Endodermal cell (in vitro differentiated cells): Measurements from ENCODE around the gene ARHGAP8. TPM values are rescaled to one million over a fixed set of nuclear protein-coding genes. Genes with fewer than 3 reads are reported as not detected.

ENCODE experiments used
- DNase-seq: peaks from one replicate; pipeline ENCODE4 v3.0.0-alpha.2; 2017
- H3K27ac ChIP-seq: 2 replicates; pipeline ENCODE4 v1.5.1; 2013; ENCODE audit warnings: mild to moderate bottlenecking, low read depth, low read length, moderate library complexity
- H3K27me3 ChIP-seq: 2 replicates; pipeline ENCODE4 v1.6.1; 2013; ENCODE audit warnings: mild to moderate bottlenecking, low read length, moderate library complexity; ENCODE audit not compliant: insufficient read depth, control insufficient read depth, poor library complexity, severe bottlenecking
- H3K36me3 ChIP-seq: 2 replicates; pipeline ENCODE4 v1.7.0; 2013; ENCODE audit warnings: mild to moderate bottlenecking, low read length, moderate library complexity; ENCODE audit not compliant: control insufficient read depth, insufficient read depth
- H3K4me1 ChIP-seq: one replicate; pipeline ENCODE4 v1.7.0; 2013; ENCODE audit warnings: low read length; ENCODE audit not compliant: control insufficient read depth, insufficient read depth
- H3K4me3 ChIP-seq: 2 replicates; pipeline ENCODE4 v1.5.1; 2013; ENCODE audit warnings: mild to moderate bottlenecking, low read length, moderate library complexity
- H3K9ac ChIP-seq: 2 replicates; pipeline ENCODE4 v1.6.1; 2013; ENCODE audit warnings: mild to moderate bottlenecking, low read length, moderate library complexity; ENCODE audit not compliant: poor library complexity, severe bottlenecking; ENCODE audit errors: extremely low read depth
- H3K9me3 ChIP-seq: 2 replicates; pipeline ENCODE4 v1.6.1; 2013; ENCODE audit warnings: mild to moderate bottlenecking, low read length, moderate library complexity; ENCODE audit not compliant: control insufficient read depth
- H3K27ac Mint-ChIP-seq: 2 replicates; pipeline ENCODE4 v1.8.0; 2020; ENCODE audit warnings: mixed read lengths
- H3K27me3 Mint-ChIP-seq: 2 replicates; pipeline ENCODE4 v1.8.0; 2021; ENCODE audit warnings: mild to moderate bottlenecking, mixed read lengths; ENCODE audit not compliant: insufficient read depth
- H3K36me3 Mint-ChIP-seq: 2 replicates; pipeline ENCODE4 v1.8.0; 2020; ENCODE audit warnings: low read depth, mixed read lengths
- H3K4me1 Mint-ChIP-seq: 2 replicates; pipeline ENCODE4 v1.8.0; 2020; ENCODE audit warnings: mixed read lengths
- H3K4me3 Mint-ChIP-seq: 2 replicates; pipeline ENCODE4 v1.8.0; 2020; ENCODE audit warnings: mild to moderate bottlenecking, moderate library complexity, mixed read lengths
- H3K9me3 Mint-ChIP-seq: 2 replicates; pipeline ENCODE4 v1.8.0; 2020; ENCODE audit warnings: mild to moderate bottlenecking, mixed read lengths
- WGBS, 2 experiments: methylation state at CpG; one replicate each; pipeline versions ENCODE4 v1.1.5 to v1.1.7; 2013; ENCODE audit warnings: missing lambda C conversion rate in 2 of 2, mixed read lengths in 1 of 2; ENCODE audit not compliant: insufficient coverage in 1 of 2, insufficient read length in 1 of 2; 5-methylcytosine and 5-hydroxymethylcytosine counted together
- total RNA-seq, 2 donors: library from RNA; stranded (reverse); fragmentation: NEBNext Ultra II Directional in 1 of 2; extraction: Animal tissue kit (Norgen Biotek cat#: 25700) in 1 of 2; gene quantifications; 2 replicates in 1 of 2; 3 replicates in 1 of 2; pipeline ENCODE4 v1.2.1, GENCODE V29; 2021
- TF ChIP-seq, protein P1 (sequence below): fragments of 200-600 bp; sonication (generic); conservative IDR thresholded peaks from 2 replicates; pipeline ENCODE4 v1.5.0; 2021; ENCODE audit warnings: antibody characterized with exemption, mild to moderate bottlenecking

ARHGAP8 gene
- total RNA-seq, 2 donors from 2014 or later = 45.2 to 51.3 TPM

- H3K27me3 Mint-ChIP-seq = peaks cover 7% of the 10 kb centered on the region
- H3K9me3 ChIP-seq = no peaks in the 10 kb centered on the region
- 92 to 100% methylated on average over 4 to 10 of the region's 10 CpGs for WGBS, 2 experiments
These were observed 45.2 kb upstream of the ARHGAP8 start for GRCh38 chr22:44707178-44707577.

DNA sequence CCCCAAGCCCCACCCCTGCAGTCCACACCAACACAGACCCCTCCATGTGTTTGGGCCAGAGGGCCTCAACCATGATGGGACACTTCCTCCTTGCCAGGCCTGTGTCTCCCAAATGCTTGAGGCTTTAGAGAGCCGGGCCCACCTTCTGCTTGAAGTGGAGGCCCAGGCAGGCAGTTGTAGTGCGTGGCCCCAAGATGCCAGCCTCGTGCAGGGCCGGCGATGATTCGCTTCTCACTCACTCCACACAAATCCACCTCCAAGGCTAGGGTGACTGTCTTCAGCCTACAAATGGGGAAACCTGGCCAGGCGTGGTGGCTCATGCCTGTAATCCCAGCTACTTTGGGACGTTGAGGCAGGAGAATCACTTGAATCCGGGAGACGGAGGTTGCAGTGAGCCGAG lies 44.6 kb upstream of the ARHGAP8 start:
- Histone ChIP-seq H3K27ac (no peak overlapping the region), H3K27me3 (peaks cover 10% of the 10 kb centered on the region), H3K4me3 (no peak overlapping the region), H3K9me3 (no peaks in the 10 kb centered on the region), H3K36me3 (peaks cover 4% of the 10 kb centered on the region), H3K9ac (no peak overlapping the region), H3K4me1 (peaks cover 4% of the 10 kb centered on the region)
- peak overlapping the region; percentile 44 for H3K27ac Mint-ChIP-seq
- no peak for DNase-seq
- no peak overlapping the region for H3K4me3 Mint-ChIP-seq
- WGBS, 2 experiments = 87 to 95% methylated on average over 3 to 11 of the region's 11 CpGs
- H3K9me3 Mint-ChIP-seq = no peaks in the 10 kb centered on the region
- peaks cover 4% of the 10 kb centered on the region for H3K36me3 Mint-ChIP-seq
- peaks cover 7% of the 10 kb centered on the region for H3K27me3 Mint-ChIP-seq
- TF ChIP-seq, protein P1, sequence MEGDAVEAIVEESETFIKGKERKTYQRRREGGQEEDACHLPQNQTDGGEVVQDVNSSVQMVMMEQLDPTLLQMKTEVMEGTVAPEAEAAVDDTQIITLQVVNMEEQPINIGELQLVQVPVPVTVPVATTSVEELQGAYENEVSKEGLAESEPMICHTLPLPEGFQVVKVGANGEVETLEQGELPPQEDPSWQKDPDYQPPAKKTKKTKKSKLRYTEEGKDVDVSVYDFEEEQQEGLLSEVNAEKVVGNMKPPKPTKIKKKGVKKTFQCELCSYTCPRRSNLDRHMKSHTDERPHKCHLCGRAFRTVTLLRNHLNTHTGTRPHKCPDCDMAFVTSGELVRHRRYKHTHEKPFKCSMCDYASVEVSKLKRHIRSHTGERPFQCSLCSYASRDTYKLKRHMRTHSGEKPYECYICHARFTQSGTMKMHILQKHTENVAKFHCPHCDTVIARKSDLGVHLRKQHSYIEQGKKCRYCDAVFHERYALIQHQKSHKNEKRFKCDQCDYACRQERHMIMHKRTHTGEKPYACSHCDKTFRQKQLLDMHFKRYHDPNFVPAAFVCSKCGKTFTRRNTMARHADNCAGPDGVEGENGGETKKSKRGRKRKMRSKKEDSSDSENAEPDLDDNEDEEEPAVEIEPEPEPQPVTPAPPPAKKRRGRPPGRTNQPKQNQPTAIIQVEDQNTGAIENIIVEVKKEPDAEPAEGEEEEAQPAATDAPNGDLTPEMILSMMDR = no peak
- H3K4me1 Mint-ChIP-seq = peaks cover 30% of the 10 kb centered on the region

More at GRCh38 chr22:44707178-44707577, 45.2 kb upstream of the ARHGAP8 start:
- no peak overlapping the region for H3K27ac ChIP-seq
- no peak overlapping the region for H3K9ac ChIP-seq
- H3K4me1 Mint-ChIP-seq = peaks cover 30% of the 10 kb centered on the region
- DNase-seq = no peak
- H3K36me3 ChIP-seq = peaks cover 4% of the 10 kb centered on the region
- no peak overlapping the region for H3K4me3 ChIP-seq
- H3K9me3 Mint-ChIP-seq = no peaks in the 10 kb centered on the region
- no peak overlapping the region for H3K4me3 Mint-ChIP-seq
- H3K4me1 ChIP-seq = peaks cover 4% of the 10 kb centered on the region
- H3K27me3 ChIP-seq = peaks cover 10% of the 10 kb centered on the region
- H3K27ac Mint-ChIP-seq = no peak overlapping the region
- H3K36me3 Mint-ChIP-seq = peaks cover 4% of the 10 kb centered on the region
- TF ChIP-seq, protein P1 = no peak

GRCh38 chr22:44709881-44710392 lies 42.4 kb upstream of the ARHGAP8 start:
- no peaks in the 10 kb centered on the region for H3K27me3 ChIP-seq
- TF ChIP-seq, protein P1 = no peak
- H3K4me1 ChIP-seq = peaks cover 4% of the 10 kb centered on the region
- H3K4me3 ChIP-seq = no peak overlapping the region
- H3K36me3 ChIP-seq = peaks cover under 1% of the 10 kb centered on the region
- H3K4me1 Mint-ChIP-seq = peaks cover 18% of the 10 kb centered on the region
- 93 to 96% methylated on average over 4 to 12 of the region's 12 CpGs for WGBS, 2 experiments
- H3K27me3 Mint-ChIP-seq = no peaks in the 10 kb centered on the region
- H3K9me3 ChIP-seq = no peaks in the 10 kb centered on the region
- no peaks in the 10 kb centered on the region for H3K9me3 Mint-ChIP-seq
- no peak overlapping the region for H3K27ac Mint-ChIP-seq
- H3K36me3 Mint-ChIP-seq = peaks cover 7% of the 10 kb centered on the region
- DNase-seq = no peak
- H3K4me3 Mint-ChIP-seq = no peak overlapping the region
- H3K9ac ChIP-seq = no peak overlapping the region
- no peak overlapping the region for H3K27ac ChIP-seq
